ENCODE results near the gene SCN4A.

DNA sequence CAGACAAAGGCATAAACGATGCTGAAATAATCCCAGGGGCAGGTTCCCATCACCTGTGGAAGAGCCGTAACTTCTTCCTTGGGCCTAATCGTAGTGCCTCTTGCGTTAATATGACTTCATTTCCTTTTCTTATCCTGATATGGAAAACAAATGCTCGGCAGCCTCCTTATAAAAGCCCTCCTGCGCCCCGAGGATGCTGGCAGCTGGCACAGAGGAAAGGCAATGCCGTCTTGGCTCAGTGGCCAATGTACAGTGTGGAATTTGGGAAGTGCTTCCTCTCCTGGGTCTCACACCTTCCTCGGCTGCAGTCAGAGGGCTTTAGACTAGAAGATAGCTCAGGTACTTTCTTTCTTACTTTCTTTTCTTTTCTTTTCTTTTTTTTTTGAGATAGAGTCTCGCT, 3.4 kb downstream of the SCN4A start:
- TF ChIP-seq, protein P1, sequence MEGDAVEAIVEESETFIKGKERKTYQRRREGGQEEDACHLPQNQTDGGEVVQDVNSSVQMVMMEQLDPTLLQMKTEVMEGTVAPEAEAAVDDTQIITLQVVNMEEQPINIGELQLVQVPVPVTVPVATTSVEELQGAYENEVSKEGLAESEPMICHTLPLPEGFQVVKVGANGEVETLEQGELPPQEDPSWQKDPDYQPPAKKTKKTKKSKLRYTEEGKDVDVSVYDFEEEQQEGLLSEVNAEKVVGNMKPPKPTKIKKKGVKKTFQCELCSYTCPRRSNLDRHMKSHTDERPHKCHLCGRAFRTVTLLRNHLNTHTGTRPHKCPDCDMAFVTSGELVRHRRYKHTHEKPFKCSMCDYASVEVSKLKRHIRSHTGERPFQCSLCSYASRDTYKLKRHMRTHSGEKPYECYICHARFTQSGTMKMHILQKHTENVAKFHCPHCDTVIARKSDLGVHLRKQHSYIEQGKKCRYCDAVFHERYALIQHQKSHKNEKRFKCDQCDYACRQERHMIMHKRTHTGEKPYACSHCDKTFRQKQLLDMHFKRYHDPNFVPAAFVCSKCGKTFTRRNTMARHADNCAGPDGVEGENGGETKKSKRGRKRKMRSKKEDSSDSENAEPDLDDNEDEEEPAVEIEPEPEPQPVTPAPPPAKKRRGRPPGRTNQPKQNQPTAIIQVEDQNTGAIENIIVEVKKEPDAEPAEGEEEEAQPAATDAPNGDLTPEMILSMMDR (IDR thresholded peaks at IDR 0.05), result no peak
- TF ChIP-seq POLR2A (IDR thresholded peaks at IDR 0.05; ENCODE audit: low read depth) (no peak), POLR2AphosphoS5 (IDR thresholded peaks at IDR 0.05) (peak in 1 of 2 donors; percentile 15)

All from esophagus muscularis mucosa (tissue), 3 donors.